HFFc6 (cell line): Measurements from ENCODE around the gene SNCB. TPM values are rescaled to one million over a fixed set of nuclear protein-coding genes. Genes with fewer than 3 reads are reported as not detected.
"Not testable (repeated sequence)": the region's sequence is repeated elsewhere in the genome, so short reads cannot be mapped to it uniquely, and the experiment has no call there.

Experiments used
- DNase-seq: peaks from one replicate; pipeline ENCODE4 v3.0.0-alpha.2; 2018
- H3K27ac Mint-ChIP-seq: 2 replicates; pipeline ENCODE4 v1.8.0; 2020; ENCODE audit warnings: mild to moderate bottlenecking, mixed read lengths
- H3K27me3 Mint-ChIP-seq: 2 replicates; pipeline ENCODE4 v1.8.0; 2021; ENCODE audit warnings: mild to moderate bottlenecking, moderate library complexity, mixed read lengths; ENCODE audit not compliant: insufficient read depth
- H3K36me3 Mint-ChIP-seq: 2 replicates; pipeline ENCODE4 v1.8.0; 2021; ENCODE audit warnings: low read depth, mixed read lengths
- H3K4me1 Mint-ChIP-seq: 2 replicates; pipeline ENCODE4 v1.8.0; 2020; ENCODE audit warnings: low read depth, mixed read lengths
- H3K4me3 Mint-ChIP-seq: 2 replicates; pipeline ENCODE4 v1.8.0; 2020; ENCODE audit warnings: mild to moderate bottlenecking, moderate library complexity, mixed read lengths
- H3K9me3 Mint-ChIP-seq: 2 replicates; pipeline ENCODE4 v1.8.0; 2020; ENCODE audit warnings: mild to moderate bottlenecking, mixed read lengths
- CTCF ChIP-seq: fragments of 200-600 bp; sonication (generic); IDR thresholded peaks from 2 replicates; pipeline ENCODE4 v1.5.0; 2021; ENCODE audit warnings: antibody characterized with exemption, mild to moderate bottlenecking
- total RNA-seq, 6 experiments: library from RNA; stranded (reverse); fragmentation: NEBNext Ultra II Directional; extraction: Animal tissue kit (Norgen Biotek cat#: 25700); gene quantifications; 2 replicates in 1 of 6; 3 replicates in 5 of 6; pipeline ENCODE4 v1.2.3, GENCODE V29; 2021

SNCB gene
- total RNA-seq, 6 experiments from 2014 or later = not detected

GRCh38 chr5:176606875-176607274 is 23.5 kb downstream of the SNCB start:
- Mint-ChIP-seq H3K9me3 (no peaks in the 10 kb centered on the region), H3K27ac (no peak overlapping the region), H3K4me1 (peaks cover 12% of the 10 kb centered on the region), H3K4me3 (no peak overlapping the region), H3K27me3 (no peaks in the 10 kb centered on the region; the same call in 1 of the 2 replicates), H3K36me3 (no peaks in the 10 kb centered on the region)
- TF ChIP-seq CTCF = no peak
- no peak for DNase-seq

- TF ChIP-seq CTCF = no peak
- Mint-ChIP-seq H3K9me3 (no peaks in the 10 kb centered on the region), H3K4me3 (no peak overlapping the region), H3K27me3 (peaks cover 2% of the 10 kb centered on the region; the same call in 1 of the 2 replicates), H3K4me1 (peaks cover 7% of the 10 kb centered on the region), H3K27ac (no peak overlapping the region), H3K36me3 (no peaks in the 10 kb centered on the region)
- DNase-seq = no peak
Observed at GRCh38 chr5:176606032-176606431, 24.3 kb downstream of the SNCB start.

GRCh38 chr5:176603091-176603490 is 27.2 kb downstream of the SNCB start:
- Mint-ChIP-seq H3K9me3 (no peaks in the 10 kb centered on the region), H3K4me3 (no peak overlapping the region), H3K36me3 (no peaks in the 10 kb centered on the region; the same call in 1 of the 2 replicates), H3K4me1 (no peaks in the 10 kb centered on the region), H3K27me3 (peaks cover 2% of the 10 kb centered on the region; the same call in 1 of the 2 replicates), H3K27ac (no peak overlapping the region)
- no peak for TF ChIP-seq CTCF
- no peak for DNase-seq

GRCh38 chr5:176601901-176602482 is 28.3 kb downstream of the SNCB start:
- no peak for TF ChIP-seq CTCF
- no peaks in the 10 kb centered on the region for H3K4me1 Mint-ChIP-seq
- DNase-seq = no peak
- no peak overlapping the region for H3K27ac Mint-ChIP-seq
- H3K36me3 Mint-ChIP-seq = no peaks in the 10 kb centered on the region; the same call in 1 of the 2 replicates
- no peaks in the 10 kb centered on the region for H3K9me3 Mint-ChIP-seq
- no peak overlapping the region for H3K4me3 Mint-ChIP-seq
- peaks cover 2% of the 10 kb centered on the region; the same call in 1 of the 2 replicates for H3K27me3 Mint-ChIP-seq

GRCh38 chr5:176599749-176600430 is 30.4 kb downstream of the SNCB start:
- H3K4me3 Mint-ChIP-seq, H3K4me1 Mint-ChIP-seq, DNase-seq, H3K9me3 Mint-ChIP-seq, H3K36me3 Mint-ChIP-seq, H3K27ac Mint-ChIP-seq, H3K27me3 Mint-ChIP-seq: not testable (repeated sequence)
